GM12865 (cell line): Measurements from ENCODE around the gene GALNT10.
A peak's percentile ranks its signal among the peaks of the same experiment; 100 is the strongest.

Source experiments
- DNase-seq: peaks from one replicate; pipeline ENCODE4 v3.0.0; 2010; ENCODE audit warnings: low read depth
- H3K4me3 ChIP-seq: 2 replicates; pipeline ENCODE4 v1.5.1; 2011; ENCODE audit warnings: mild to moderate bottlenecking, low read depth, low read length, control low read depth
- TF ChIP-seq, protein P1 (sequence below): IDR thresholded peaks from 2 replicates; pipeline ENCODE4 v1.5.1; 2011; ENCODE audit warnings: low read length, control low read depth, low read depth, inconsistent platforms; ENCODE audit not compliant: insufficient read depth; ENCODE audit errors: missing control alignments

GALNT10 gene

DNA sequence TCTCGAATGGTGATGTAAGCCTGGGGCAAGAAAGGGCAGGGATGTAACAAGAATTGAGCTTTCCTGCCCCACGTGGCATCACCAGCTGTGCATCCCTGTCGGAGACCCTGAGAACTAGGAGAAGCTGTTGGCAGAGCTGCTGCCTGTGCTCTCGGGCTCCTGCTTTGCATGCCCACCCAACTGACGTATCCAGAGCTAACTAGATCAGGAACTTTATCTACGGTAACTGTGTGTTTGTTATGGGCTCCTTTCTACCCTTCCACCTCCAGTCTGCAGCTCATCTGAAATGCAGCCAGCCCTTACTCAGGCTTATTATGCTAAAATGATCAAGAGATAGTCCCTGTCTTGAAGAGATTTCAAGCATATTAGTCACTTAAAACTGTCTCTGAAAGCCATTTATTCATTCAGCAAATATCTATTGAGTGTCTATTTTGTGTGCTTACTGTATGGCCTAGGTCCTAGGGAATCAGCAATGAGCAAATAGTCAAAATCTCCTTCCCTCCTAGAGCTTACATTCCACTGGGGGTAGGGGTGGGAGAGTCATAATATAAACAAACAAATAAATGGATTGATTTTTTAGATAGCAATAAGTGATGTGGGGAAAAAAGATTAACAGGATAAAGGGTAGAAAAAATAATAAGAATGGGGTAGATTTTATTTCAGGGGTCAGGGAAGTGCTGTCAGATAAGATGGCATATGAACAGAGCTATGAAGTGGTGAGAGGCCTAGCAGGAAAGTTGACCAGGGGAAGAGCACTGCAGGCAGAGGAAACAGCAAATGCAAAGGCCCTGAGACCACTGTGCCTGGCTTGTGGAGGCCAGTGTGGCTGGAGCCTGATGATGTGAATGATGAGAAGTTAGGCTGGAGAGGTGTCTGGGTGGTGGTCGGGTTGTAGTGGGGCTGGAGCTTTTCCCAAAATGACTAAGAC, 118.2 kb downstream of the GALNT10 start:
- TF ChIP-seq, protein P1, sequence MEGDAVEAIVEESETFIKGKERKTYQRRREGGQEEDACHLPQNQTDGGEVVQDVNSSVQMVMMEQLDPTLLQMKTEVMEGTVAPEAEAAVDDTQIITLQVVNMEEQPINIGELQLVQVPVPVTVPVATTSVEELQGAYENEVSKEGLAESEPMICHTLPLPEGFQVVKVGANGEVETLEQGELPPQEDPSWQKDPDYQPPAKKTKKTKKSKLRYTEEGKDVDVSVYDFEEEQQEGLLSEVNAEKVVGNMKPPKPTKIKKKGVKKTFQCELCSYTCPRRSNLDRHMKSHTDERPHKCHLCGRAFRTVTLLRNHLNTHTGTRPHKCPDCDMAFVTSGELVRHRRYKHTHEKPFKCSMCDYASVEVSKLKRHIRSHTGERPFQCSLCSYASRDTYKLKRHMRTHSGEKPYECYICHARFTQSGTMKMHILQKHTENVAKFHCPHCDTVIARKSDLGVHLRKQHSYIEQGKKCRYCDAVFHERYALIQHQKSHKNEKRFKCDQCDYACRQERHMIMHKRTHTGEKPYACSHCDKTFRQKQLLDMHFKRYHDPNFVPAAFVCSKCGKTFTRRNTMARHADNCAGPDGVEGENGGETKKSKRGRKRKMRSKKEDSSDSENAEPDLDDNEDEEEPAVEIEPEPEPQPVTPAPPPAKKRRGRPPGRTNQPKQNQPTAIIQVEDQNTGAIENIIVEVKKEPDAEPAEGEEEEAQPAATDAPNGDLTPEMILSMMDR: no peak
- H3K4me3 ChIP-seq: no peak overlapping the region
- no peak for DNase-seq

DNA sequence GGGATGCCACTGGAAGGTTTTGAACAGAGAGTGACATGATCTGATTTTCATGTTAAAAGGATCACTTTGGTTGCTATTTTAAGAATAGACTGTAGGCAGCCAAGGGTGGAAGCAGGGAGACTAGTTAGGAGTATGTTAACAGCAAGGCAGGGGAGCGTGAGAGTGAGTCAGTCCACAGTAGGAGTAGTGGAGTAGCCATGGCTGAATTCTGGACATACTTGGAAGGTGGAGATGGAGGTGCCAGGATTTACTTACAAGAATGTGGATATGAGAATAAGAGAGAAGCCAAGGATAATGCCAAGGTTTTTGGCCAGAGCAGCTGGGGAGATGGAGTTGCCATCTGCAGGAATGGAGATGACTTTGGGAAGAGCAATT, 118.8 kb downstream of the GALNT10 start:
- DNase-seq: no peak
- no peak overlapping the region for H3K4me3 ChIP-seq
- TF ChIP-seq, protein P1: no peak

DNA sequence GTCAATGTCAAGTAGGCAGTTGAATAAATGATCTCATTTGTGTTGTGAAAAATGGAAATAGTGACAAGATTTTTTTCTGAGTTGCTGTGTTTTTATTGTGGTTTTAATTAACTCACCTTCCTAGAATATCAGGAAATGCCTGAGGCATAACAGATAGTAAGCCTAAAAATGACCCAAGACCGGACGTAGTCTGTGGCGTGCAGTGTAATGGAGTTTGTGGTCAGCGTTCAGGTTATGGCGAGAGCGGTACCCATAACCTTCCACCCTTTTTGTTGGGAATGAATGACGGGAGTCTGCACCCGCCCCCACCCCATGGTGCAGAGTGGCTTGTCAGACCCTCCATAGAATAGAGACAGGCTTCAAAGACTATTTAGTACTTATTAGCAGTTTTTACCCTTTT, 119.3 kb downstream of the GALNT10 start:
- no peak overlapping the region for H3K4me3 ChIP-seq
- DNase-seq: no peak

DNA sequence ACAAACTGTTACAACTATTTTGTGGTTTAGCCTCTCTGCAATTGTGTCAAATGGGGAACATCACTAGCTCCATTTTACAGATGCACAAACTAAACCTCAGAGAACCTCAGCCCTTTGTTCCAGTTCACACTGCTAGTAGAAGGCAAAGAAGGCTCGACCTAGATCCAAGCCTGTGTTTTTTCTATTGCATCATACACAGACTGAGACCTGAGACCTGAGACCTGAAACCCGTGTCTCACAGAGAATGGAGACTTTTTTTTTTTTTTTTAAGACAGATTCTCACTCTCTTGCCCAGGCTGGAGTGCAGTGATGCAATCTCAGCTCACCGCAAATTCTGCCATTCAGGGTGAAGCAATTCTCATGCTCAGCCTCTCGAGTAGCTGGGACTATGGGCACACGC, 120.8 kb downstream of the GALNT10 start:
- DNase-seq: peak; percentile 70
- H3K4me3 ChIP-seq: no peak overlapping the region

More for the DNA sequence above, 119.3 kb downstream of the GALNT10 start:
- TF ChIP-seq, protein P1: no peak

DNA sequence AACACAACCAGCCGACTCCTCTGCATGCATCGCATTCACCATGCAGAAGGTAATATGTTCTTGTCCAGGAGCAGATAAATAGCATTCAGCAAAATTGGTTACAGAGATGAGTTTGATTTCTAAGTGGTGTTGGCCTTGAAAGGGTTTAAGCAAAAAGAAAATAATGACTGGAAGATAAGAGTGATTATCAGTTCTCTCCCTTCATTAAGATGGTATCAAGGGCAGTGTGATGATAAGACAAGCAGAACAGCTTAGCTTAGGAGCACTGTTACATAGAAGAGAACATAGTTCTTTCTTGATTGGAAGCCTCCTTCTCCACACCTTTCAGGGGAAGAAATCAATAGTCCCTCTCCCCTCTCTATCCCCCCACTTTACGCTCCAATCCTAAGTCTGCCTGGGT, 121.5 kb downstream of the GALNT10 start:
- TF ChIP-seq, protein P1: no peak
- DNase-seq: no peak
- H3K4me3 ChIP-seq: no peak overlapping the region

More for the DNA sequence above, 120.8 kb downstream of the GALNT10 start:
- TF ChIP-seq, protein P1: no peak

DNA sequence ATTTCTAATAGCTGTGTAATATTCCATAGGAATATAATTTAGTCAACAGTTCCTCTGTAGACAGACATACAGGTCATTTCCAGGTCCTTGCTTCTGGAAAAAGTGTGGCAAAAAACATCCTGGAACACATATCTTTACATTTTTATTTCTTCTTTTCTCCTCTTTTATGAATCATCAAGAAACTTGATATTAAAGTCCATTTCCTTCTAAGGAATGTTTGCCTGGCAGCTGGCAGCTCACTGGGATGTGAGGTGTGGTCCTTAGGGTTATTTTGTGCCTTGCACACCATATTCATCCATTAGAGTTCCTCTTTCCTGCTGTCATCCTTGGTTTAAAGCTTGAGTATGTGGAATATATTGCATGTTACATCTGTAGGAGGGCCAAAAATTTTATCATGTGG, 122.0 kb downstream of the GALNT10 start:
- no peak overlapping the region for H3K4me3 ChIP-seq
- no peak for DNase-seq
- TF ChIP-seq, protein P1: no peak
